H1 (cell line): ENCODE results near the gene ILF2. TPM values are rescaled to one million over a fixed set of nuclear protein-coding genes. Genes with fewer than 3 reads are reported as not detected.

Source experiments
- CTCF ChIA-PET: fragments of 300-600 bp; sonication (Branson Sonifier 250); formaldehyde crosslinking; loops from one replicate; lab custom pipeline; 2021; ENCODE audit not compliant: partially characterized antibody; lab: Charles Lee
- POLR2A ChIA-PET: fragments of 300-600 bp; sonication (Branson Sonifier 250); formaldehyde crosslinking; loops from one replicate; lab custom pipeline; 2021; ENCODE audit warnings: inconsistent platforms; ENCODE audit not compliant: partially characterized antibody; lab: Charles Lee
- DNase-seq, 2 experiments: peaks; one replicate each; pipeline versions ENCODE4 v3.0.0 to v3.0.0-alpha.2; 2010 to 2022; ENCODE audit warnings: low spot score in 2 of 2, low read depth in 1 of 2, mixed read lengths in 1 of 2
- FAIRE-seq: peaks from 2 replicates; lab custom pipeline; 2011; peaks lifted over from hg19 to GRCh38; lab: Jason Lieb, UNC
- H2AFZ ChIP-seq: 2 replicates; pipeline ENCODE4 v1.8.1; 2012; ENCODE audit warnings: low read length, inconsistent platforms
- H2AK5ac ChIP-seq: 2 replicates; pipeline ENCODE4 v1.6.1; 2013; ENCODE audit warnings: low read depth, low read length
- H2BK120ac ChIP-seq: replicated peaks from 2 replicates; pipeline ENCODE3; 2013; ENCODE audit warnings: low read depth, low read length, inconsistent platforms
- H2BK12ac ChIP-seq: 2 replicates; pipeline ENCODE4 v1.6.1; 2013; ENCODE audit warnings: low read depth, low read length
- H2BK15ac ChIP-seq: 2 replicates; pipeline ENCODE4 v1.6.1; 2013; ENCODE audit warnings: low read length
- H2BK20ac ChIP-seq: 2 replicates; pipeline ENCODE4 v1.6.1; 2013; ENCODE audit warnings: low read length
- H2BK5ac ChIP-seq: 2 replicates; pipeline ENCODE4 v1.6.1; 2013; ENCODE audit warnings: low read depth, low read length
- H3K14ac ChIP-seq: 2 replicates; pipeline ENCODE4 v1.6.1; 2013; ENCODE audit warnings: inconsistent platforms; ENCODE audit not compliant: insufficient read length
- H3K18ac ChIP-seq: 2 replicates; pipeline ENCODE4 v1.6.1; 2013; ENCODE audit warnings: low read length; ENCODE audit errors: extremely low read depth
- H3K23ac ChIP-seq: 2 replicates; pipeline ENCODE4 v1.6.1; 2013; ENCODE audit warnings: inconsistent platforms; ENCODE audit not compliant: insufficient read length
- H3K23me2 ChIP-seq: 2 replicates; pipeline ENCODE4 v1.6.1; 2013; ENCODE audit warnings: low read depth, low read length
- H3K27ac ChIP-seq: 2 replicates; pipeline ENCODE4 v1.6.1; 2011; ENCODE audit warnings: low read depth, low read length, inconsistent platforms
- H3K27me3 ChIP-seq, 4 experiments: replicated peaks in 1 of 4; 1 replicate in 1 of 4; 2 replicates in 3 of 4; pipeline versions ENCODE4 v1.6.1 to v1.8.1; 2011 to 2013; ENCODE audit warnings: low read length in 3 of 4, mild to moderate bottlenecking in 3 of 4, inconsistent platforms in 2 of 4, mixed read lengths in 2 of 4, moderate library complexity in 1 of 4; ENCODE audit not compliant: control insufficient read depth in 3 of 4, insufficient read depth in 3 of 4; ENCODE audit errors: extremely low read depth in 1 of 4
- H3K36me3 ChIP-seq, 4 experiments: 2 replicates each; pipeline versions ENCODE4 v1.6.1 to v1.8.1; 2011 to 2013; ENCODE audit warnings: mild to moderate bottlenecking in 4 of 4, low read length in 3 of 4, moderate library complexity in 2 of 4, control low read depth in 1 of 4, inconsistent platforms in 1 of 4; ENCODE audit not compliant: insufficient read depth in 4 of 4, control insufficient read depth in 2 of 4
- H3K4ac ChIP-seq: replicated peaks from 2 replicates; pipeline ENCODE3; 2013; ENCODE audit warnings: low read length, low read depth, mixed read lengths, inconsistent platforms; ENCODE audit not compliant: insufficient read length
- H3K4me1 ChIP-seq, 4 experiments: replicated peaks in 1 of 4; 1 replicate in 1 of 4; 2 replicates in 3 of 4; pipeline versions ENCODE4 v1.6.1 to v1.8.1; 2011 to 2013; ENCODE audit warnings: low read length in 3 of 4, inconsistent platforms in 2 of 4, mixed read lengths in 1 of 4; ENCODE audit not compliant: insufficient read depth in 4 of 4, control insufficient read depth in 3 of 4
- H3K4me2 ChIP-seq, 2 experiments: 2 replicates each; pipeline versions ENCODE4 v1.6.1 to v1.8.1; 2011 to 2013; ENCODE audit warnings: low read depth in 2 of 2, low read length in 2 of 2, control low read depth in 1 of 2, inconsistent platforms in 1 of 2, mild to moderate bottlenecking in 1 of 2; ENCODE audit not compliant: insufficient read depth in 1 of 2
- H3K4me3 ChIP-seq, 4 experiments: fragments of 200-600, 300-600 bp in 1 of 4; sonication (generic), shearing (Covaris generic), sonication (Bioruptor Twin) in 1 of 4; 2 replicates each; pipeline versions ENCODE4 v1.5.1 to v1.8.1; 2011 to 2016; ENCODE audit warnings: low read length in 4 of 4, low read depth in 3 of 4, control low read depth in 2 of 4, inconsistent platforms in 2 of 4, mild to moderate bottlenecking in 2 of 4, mixed read lengths in 1 of 4, moderate library complexity in 1 of 4; ENCODE audit not compliant: insufficient read depth in 2 of 4; ENCODE audit errors: extremely low read depth in 1 of 4
- H3K56ac ChIP-seq: replicated peaks from 2 replicates; pipeline ENCODE3; 2013; ENCODE audit warnings: low read depth, mild to moderate bottlenecking, mixed read lengths, low read length, inconsistent platforms; ENCODE audit not compliant: insufficient read length
- H3K79me1 ChIP-seq: 2 replicates; pipeline ENCODE4 v1.6.1; 2013; ENCODE audit warnings: low read depth, low read length, control low read depth
- H3K79me2 ChIP-seq, 2 experiments: 2 replicates each; pipeline versions ENCODE4 v1.6.1 to v1.8.1; 2012 to 2013; ENCODE audit warnings: low read length in 2 of 2, mild to moderate bottlenecking in 2 of 2, inconsistent platforms in 1 of 2; ENCODE audit not compliant: insufficient read depth in 2 of 2, control insufficient read depth in 1 of 2
- H3K9ac ChIP-seq, 4 experiments: replicated peaks in 1 of 4; 1 replicate in 1 of 4; 2 replicates in 3 of 4; pipeline versions ENCODE4 v1.6.1 to v1.8.1; 2011 to 2013; ENCODE audit warnings: low read depth in 3 of 4, low read length in 3 of 4, control low read depth in 2 of 4, mild to moderate bottlenecking in 2 of 4, moderate library complexity in 2 of 4, inconsistent platforms in 1 of 4; ENCODE audit errors: extremely low read depth in 1 of 4
- H3K9me3 ChIP-seq, 2 experiments: 2 replicates each; pipeline versions ENCODE4 v1.6.1 to v1.8.1; 2012 to 2013; ENCODE audit warnings: mild to moderate bottlenecking in 2 of 2, moderate library complexity in 2 of 2, control low read depth in 1 of 2, inconsistent platforms in 1 of 2, low read depth in 1 of 2, low read length in 1 of 2, mixed read lengths in 1 of 2; ENCODE audit not compliant: insufficient read depth in 2 of 2
- H4K20me1 ChIP-seq, 2 experiments: replicated peaks in 1 of 2; 2 replicates each; pipeline versions ENCODE3 to v1.8.1; 2011 to 2013; ENCODE audit warnings: inconsistent platforms in 2 of 2, low read length in 2 of 2, mild to moderate bottlenecking in 1 of 2; ENCODE audit not compliant: insufficient read depth in 2 of 2, control insufficient read depth in 1 of 2
- H4K5ac ChIP-seq: 2 replicates; pipeline ENCODE4 v1.6.1; 2013; ENCODE audit warnings: low read length, low read depth, mixed read lengths, inconsistent platforms; ENCODE audit not compliant: insufficient read length
- H4K8ac ChIP-seq: 2 replicates; pipeline ENCODE4 v1.8.0; 2013; ENCODE audit warnings: mild to moderate bottlenecking, moderate library complexity, low read length, inconsistent platforms; ENCODE audit not compliant: insufficient read depth; ENCODE audit errors: extremely low read depth
- H4K91ac ChIP-seq: replicated peaks from 2 replicates; pipeline ENCODE3; 2013; ENCODE audit warnings: low read length, mixed read lengths, inconsistent platforms; ENCODE audit not compliant: insufficient read length
- CBX5 ChIP-seq: fragments of 300-800, 300-1000 bp; sonication (generic); IDR thresholded peaks from 2 replicates; pipeline ENCODE4 v1.7.1; 2016; ENCODE audit warnings: antibody characterized with exemption, low read length, low read depth
- CBX8 ChIP-seq: fragments of 300-800, 300-1000 bp; sonication (generic); IDR thresholded peaks from 2 replicates; pipeline ENCODE4 v1.7.1; 2016; ENCODE audit warnings: low read depth, low read length, borderline replicate concordance
- EP300 ChIP-seq, 2 experiments: IDR thresholded peaks; 1 replicate in 1 of 2; 2 replicates in 1 of 2; pipeline ENCODE4 v1.6.1; 2011 to 2012; ENCODE audit warnings: low read depth in 2 of 2, low read length in 2 of 2, mild to moderate bottlenecking in 2 of 2, borderline replicate concordance in 1 of 2, inconsistent platforms in 1 of 2, moderate library complexity in 1 of 2
- GABPA ChIP-seq: IDR thresholded peaks from 2 replicates; pipeline ENCODE4 v1.6.1; 2011; ENCODE audit warnings: mild to moderate bottlenecking, low read length, moderate library complexity, borderline replicate concordance; ENCODE audit not compliant: insufficient read depth
- GTF2F1 ChIP-seq: IDR thresholded peaks from 2 replicates; pipeline ENCODE4 v1.6.1; 2012; ENCODE audit warnings: low read depth, low read length, improper control_type of control experiment, borderline replicate concordance
- KDM5A ChIP-seq: fragments of 200-600 bp; IDR thresholded peaks from 2 replicates; pipeline ENCODE4 v1.7.1; 2012; ENCODE audit warnings: mild to moderate bottlenecking, low read length, inconsistent platforms, mixed read lengths
- MAFK ChIP-seq: IDR thresholded peaks from 2 replicates; pipeline ENCODE4 v1.6.1; 2012; ENCODE audit warnings: low read depth, mild to moderate bottlenecking, improper control_type of control experiment, low read length
- NRF1 ChIP-seq: IDR thresholded peaks from 2 replicates; pipeline ENCODE4 v1.6.1; 2011; ENCODE audit warnings: mild to moderate bottlenecking, low read depth, low read length, improper control_type of control experiment
- RBBP5 ChIP-seq: IDR thresholded peaks from 2 replicates; pipeline ENCODE4 v1.7.1; 2012; ENCODE audit warnings: low read depth, mild to moderate bottlenecking, inconsistent platforms, low read length, moderate library complexity, borderline replicate concordance
- SRF ChIP-seq: IDR thresholded peaks from 2 replicates; pipeline ENCODE4 v1.6.1; 2011; ENCODE audit warnings: mild to moderate bottlenecking, low read depth, low read length, moderate library complexity
- TEAD4 ChIP-seq: IDR thresholded peaks from 2 replicates; pipeline ENCODE4 v1.6.1; 2012; ENCODE audit warnings: low read depth, low read length, inconsistent platforms, mixed read lengths
- ZNF274 ChIP-seq: IDR thresholded peaks from 2 replicates; pipeline ENCODE4 v1.7.0; 2012; ENCODE audit warnings: low read length, borderline replicate concordance; ENCODE audit errors: extremely low read depth
- WGBS, 2 experiments: shearing (Covaris generic) in 1 of 2; methylation state at CpG; one replicate each; pipeline versions ENCODE4 v1.1.6 to v1.1.7; 2013 to 2015; ENCODE audit warnings: low lambda C conversion rate in 2 of 2, mixed read lengths in 2 of 2, inconsistent platforms in 1 of 2, low coverage in 1 of 2, missing lambda C conversion rate in 1 of 2; ENCODE audit not compliant: insufficient replicate concordance in 2 of 2, insufficient coverage in 1 of 2, insufficient read length in 1 of 2; ENCODE audit errors: extremely low coverage in 1 of 2, missing lambda C conversion rate in 1 of 2; 5-methylcytosine and 5-hydroxymethylcytosine counted together
- polyA plus RNA-seq, 7 experiments: library from polyadenylated mRNA; depleted of rRNA in 3 of 7; stranded (reverse) in 5 of 7; unstranded in 2 of 7; fragments of >200 nt in 5 of 7; fragments of 200-250 nt in 2 of 7; gene quantifications; 1 replicate in 5 of 7; 2 replicates in 1 of 7; 4 replicates in 1 of 7; pipeline versions ENCODE4 v1.2.1 to v1.2.3, GENCODE V29; 2011 to 2013; ENCODE audit warnings: missing spikeins in 2 of 7, mixed read lengths in 2 of 7
- total RNA-seq: library from RNA; stranded (reverse); fragmentation: NEBNext Ultra II Directional; extraction: Animal tissue kit (Norgen Biotek cat#: 25700); gene quantifications from 2 replicates; pipeline ENCODE4 v1.2.1, GENCODE V29; 2021

The ILF2 gene
- total and polyA plus RNA-seq, 2 of the 8 experiments (the other 6 are each of a cell fraction or from before 2014, with no cell fraction given) = 389 to 474 TPM

DNA sequence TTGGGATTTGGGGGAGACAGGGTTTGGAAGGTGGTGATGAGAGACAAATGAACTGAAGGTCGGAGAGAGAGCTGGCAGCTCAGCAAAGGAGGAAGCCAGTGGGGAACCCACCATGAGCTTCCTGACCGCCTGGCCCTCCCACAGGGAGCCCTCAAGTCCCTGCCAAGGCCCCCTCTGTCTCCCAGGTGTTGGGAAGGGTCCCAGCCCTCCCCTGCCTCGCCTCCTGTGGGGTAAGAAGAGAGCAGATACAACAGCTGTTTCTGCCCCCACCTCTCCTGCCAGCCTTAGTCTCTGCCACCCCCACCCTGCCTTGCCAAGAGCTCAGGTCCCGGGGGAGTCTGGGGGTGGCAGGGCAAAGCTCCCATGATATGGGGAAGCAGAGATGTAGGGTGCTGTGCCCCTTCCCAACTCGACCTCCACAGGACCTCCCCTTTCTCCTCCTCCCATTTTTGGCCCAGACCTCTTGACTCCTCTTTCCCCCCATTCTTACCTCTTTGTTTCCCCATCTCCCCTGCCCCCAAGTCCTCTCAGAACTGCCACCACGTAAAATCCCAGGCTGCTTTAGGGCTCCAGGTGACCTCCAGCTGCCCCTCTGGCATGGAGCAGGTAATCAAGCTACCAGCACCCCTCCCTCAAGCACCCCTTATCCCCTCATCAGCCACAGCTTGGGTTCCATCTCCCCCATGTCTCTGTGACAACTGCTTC lies 42.0 kb downstream of the ILF2 start:
- Histone ChIP-seq H2BK120ac (no peak overlapping the region), H4K8ac (peak overlapping the region; percentile 45; the same call in 1 of the 2 replicates), H3K79me2 (no peaks in the 10 kb centered on the region), H3K9me3 (no peaks in the 10 kb centered on the region), H3K4me1 (peaks cover 0 to 16% (median 11%) of the 10 kb centered on the region in 4 experiments; a peak in 6 of 7 replicates), H3K23me2 (peaks cover 7% of the 10 kb centered on the region), H3K4me3 (no peak overlapping the region), H3K23ac (no peak overlapping the region), H2BK12ac (peak overlapping the region; percentile 77; the same call in 1 of the 2 replicates), H4K20me1 (no peaks in the 10 kb centered on the region), H3K4ac (no peak overlapping the region), H3K79me1 (no peaks in the 10 kb centered on the region), H3K9ac (no peak overlapping the region), H2BK15ac (peak overlapping the region; percentile 98; the same call in 1 of the 2 replicates), H4K91ac (peak overlapping the region; percentile 59), H3K4me2 (no peak overlapping the region), H3K36me3 (peaks cover 0 to 4% (median 1%) of the 10 kb centered on the region in 4 experiments; a peak in 3 of 8 replicates), H3K27me3 (no peaks in the 10 kb centered on the region), H2AFZ (no peak overlapping the region), H3K14ac (no peak overlapping the region), H4K5ac (peak overlapping the region; percentile 25), H3K27ac (no peak overlapping the region), H2AK5ac (no peak overlapping the region; the same call in 1 of the 2 replicates), H3K56ac (no peak overlapping the region), H3K18ac (peak overlapping the region; percentile 48; the same call in 1 of the 2 replicates), H2BK5ac (peak overlapping the region; percentile 52; the same call in 1 of the 2 replicates), H2BK20ac (peak overlapping the region; percentile 72; the same call in 1 of the 2 replicates)
- DNase-seq = no peak
- ChIA-PET POLR2A (interaction anchor here (0.9 to 15.6 kb wide), 8 partner anchors 11 to 362 kb away, joined by 3 to 261 read pairs (median 11); partner anchors contain the start of genes RPS27, S100A14, S100A16 and S100A6), CTCF (interaction anchor here (0.5 to 10.2 kb wide), 32 partner anchors 10 to 358 kb away, joined by 3 to 115 read pairs (median 8); partner anchors contain the start of genes S100A14, S100A16, S100A4 and S100A6)
- 80% methylated on average over 5 of the region's 6 CpGs; no CpG with 5 or more reads in 1 of the 2 experiments for WGBS, 2 experiments
- no peak for FAIRE-seq
- TF ChIP-seq TEAD4 (no peak), KDM5A (no peak), GTF2F1 (no peak), SRF (no peak), MAFK (no peak), CBX8 (no peak), NRF1 (no peak), ZNF274 (no peak), RBBP5 (no peak), CBX5 (no peak), EP300 (IDR thresholded peaks at IDR 0.05; ENCODE audit: borderline replicate concordance in 1 of 2, low read depth in 2 of 2, low read length in 2 of 2) (no peak), GABPA (no peak)
